ENCODE results near the gene SYT2. TPM values are rescaled to one million over a fixed set of nuclear protein-coding genes. Genes with fewer than 3 reads are reported as not detected.
"Not testable (repeated sequence)": the region's sequence is repeated elsewhere in the genome, so short reads cannot be mapped to it uniquely, and the experiment has no call there.

Gene SYT2
- total RNA-seq, 2 donors from 2014 or later: not detected

- DNase-seq (ENCODE audit: low spot score): no peak
- intact Hi-C loops (cut with DNase I): no loop called here
Observed at GRCh38 chr1:202547215-202547614, 163.0 kb downstream of the SYT2 start.

- DNase-seq (ENCODE audit: low spot score); intact Hi-C loops (cut with DNase I): not testable (repeated sequence)
Observed at GRCh38 chr1:202546796-202547195, 163.5 kb downstream of the SYT2 start.

- intact Hi-C loops (cut with DNase I); DNase-seq (ENCODE audit: low spot score): not testable (repeated sequence)
Observed at GRCh38 chr1:202546377-202546776, 163.9 kb downstream of the SYT2 start.

- intact Hi-C loops (cut with DNase I): not testable (repeated sequence)
Observed at GRCh38 chr1:202545647-202546303, 164.5 kb downstream of the SYT2 start.

GRCh38 chr1:202544766-202545449 lies 165.3 kb downstream of the SYT2 start:
- DNase-seq (ENCODE audit: low spot score); intact Hi-C loops (cut with DNase I): not testable (repeated sequence)

More at GRCh38 chr1:202545647-202546303, 164.5 kb downstream of the SYT2 start:
- DNase-seq (ENCODE audit: low spot score): not testable (repeated sequence)

GRCh38 chr1:202543537-202543936 lies 166.7 kb downstream of the SYT2 start:
- intact Hi-C loops (cut with DNase I): not testable (repeated sequence)
- peak; percentile 78 for DNase-seq (ENCODE audit: low spot score)

GRCh38 chr1:202542415-202542814 lies 167.8 kb downstream of the SYT2 start:
- intact Hi-C loops (cut with DNase I); DNase-seq (ENCODE audit: low spot score): not testable (repeated sequence)

- intact Hi-C loops (cut with DNase I); DNase-seq (ENCODE audit: low spot score): not testable (repeated sequence)
Observed at GRCh38 chr1:202540858-202541257, 169.4 kb downstream of the SYT2 start.

Other genes starting within 250 kb of the SYT2 start
- 10 to 100 TPM; 33.6 to 36.8 TPM for gene KDM5B, start 98.0 kb upstream of the SYT2 start, total RNA-seq
- gene PCAT6, start 100.5 kb upstream of the SYT2 start, total RNA-seq: 1 to 10 TPM; 1.2 to 1.7 TPM
- gene RABIF, start 178.7 kb upstream of the SYT2 start, total RNA-seq: 1 to 10 TPM; 7.9 to 8.9 TPM
- 10 to 100 TPM; 16.9 to 17.3 TPM for gene KLHL12, start 216.8 kb upstream of the SYT2 start, total RNA-seq
- 10 to 100 TPM; 53.4 to 62.5 TPM for gene ADIPOR1, start 247.9 kb upstream of the SYT2 start, total RNA-seq

All from posterior vena cava (tissue), 2 donors.